H1 (cell line): ENCODE results near the gene PC. TPM values are rescaled to one million over a fixed set of nuclear protein-coding genes. Genes with fewer than 3 reads are reported as not detected.

ENCODE experiments used
- CHD2 ChIP-seq: IDR thresholded peaks from 2 replicates; pipeline ENCODE4 v1.6.1; 2012; ENCODE audit warnings: low read length, improper control_type of control experiment
- NRF1 ChIP-seq: IDR thresholded peaks from 2 replicates; pipeline ENCODE4 v1.6.1; 2011; ENCODE audit warnings: mild to moderate bottlenecking, low read depth, low read length, improper control_type of control experiment
- RXRA ChIP-seq: IDR thresholded peaks from 2 replicates; pipeline ENCODE4 v1.6.1; 2011; ENCODE audit warnings: low read depth, mild to moderate bottlenecking, low read length, moderate library complexity; ENCODE audit not compliant: insufficient read depth
- SRF ChIP-seq: IDR thresholded peaks from 2 replicates; pipeline ENCODE4 v1.6.1; 2011; ENCODE audit warnings: mild to moderate bottlenecking, low read depth, low read length, moderate library complexity
- YY1 ChIP-seq: IDR thresholded peaks from 2 replicates; pipeline ENCODE4 v1.6.1; 2011; ENCODE audit warnings: low read depth, mild to moderate bottlenecking, low read length
- polyA plus RNA-seq, 7 experiments: library from polyadenylated mRNA; depleted of rRNA in 3 of 7; stranded (reverse) in 5 of 7; unstranded in 2 of 7; fragments of >200 nt in 5 of 7; fragments of 200-250 nt in 2 of 7; gene quantifications; 1 replicate in 5 of 7; 2 replicates in 1 of 7; 4 replicates in 1 of 7; pipeline versions ENCODE4 v1.2.1 to v1.2.3, GENCODE V29; 2011 to 2013; ENCODE audit warnings: missing spikeins in 2 of 7, mixed read lengths in 2 of 7
- total RNA-seq: library from RNA; stranded (reverse); fragmentation: NEBNext Ultra II Directional; extraction: Animal tissue kit (Norgen Biotek cat#: 25700); gene quantifications from 2 replicates; pipeline ENCODE4 v1.2.1, GENCODE V29; 2021
- TF ChIP-seq, protein P1 (sequence below): fragments of 300-600 bp; sonication (generic); IDR thresholded peaks from 2 replicates; pipeline ENCODE4 v1.7.1; 2012; ENCODE audit warnings: low read length, moderate library complexity, mild to moderate bottlenecking, inconsistent platforms; ENCODE audit not compliant: insufficient replicate concordance

PC gene
- total and polyA plus RNA-seq, 2 of the 8 experiments (the other 6 are each of a cell fraction or from before 2014, with no cell fraction given) = 11.5 to 27.5 TPM

DNA sequence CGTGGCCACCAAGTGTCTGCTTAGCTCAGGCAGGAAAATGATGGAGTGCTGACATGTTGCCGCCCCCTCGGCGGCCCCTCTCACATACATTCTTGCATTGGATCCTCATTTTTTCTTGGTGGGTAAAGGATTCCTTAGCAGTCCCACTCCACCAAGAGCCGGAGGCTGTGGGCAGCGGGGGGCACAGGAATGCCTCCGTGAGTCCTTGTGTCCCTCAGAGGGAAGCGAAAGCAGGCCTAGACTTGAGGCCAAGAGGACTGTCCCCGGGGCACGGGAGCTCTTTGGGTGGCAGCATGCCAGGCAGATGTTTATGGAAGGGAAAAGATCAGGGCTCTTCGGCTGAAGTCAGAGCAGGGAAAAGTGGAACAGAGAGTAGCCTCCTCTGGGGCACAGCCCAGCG, 79.7 kb downstream of the PC start (continued):
- TF ChIP-seq, protein P1, sequence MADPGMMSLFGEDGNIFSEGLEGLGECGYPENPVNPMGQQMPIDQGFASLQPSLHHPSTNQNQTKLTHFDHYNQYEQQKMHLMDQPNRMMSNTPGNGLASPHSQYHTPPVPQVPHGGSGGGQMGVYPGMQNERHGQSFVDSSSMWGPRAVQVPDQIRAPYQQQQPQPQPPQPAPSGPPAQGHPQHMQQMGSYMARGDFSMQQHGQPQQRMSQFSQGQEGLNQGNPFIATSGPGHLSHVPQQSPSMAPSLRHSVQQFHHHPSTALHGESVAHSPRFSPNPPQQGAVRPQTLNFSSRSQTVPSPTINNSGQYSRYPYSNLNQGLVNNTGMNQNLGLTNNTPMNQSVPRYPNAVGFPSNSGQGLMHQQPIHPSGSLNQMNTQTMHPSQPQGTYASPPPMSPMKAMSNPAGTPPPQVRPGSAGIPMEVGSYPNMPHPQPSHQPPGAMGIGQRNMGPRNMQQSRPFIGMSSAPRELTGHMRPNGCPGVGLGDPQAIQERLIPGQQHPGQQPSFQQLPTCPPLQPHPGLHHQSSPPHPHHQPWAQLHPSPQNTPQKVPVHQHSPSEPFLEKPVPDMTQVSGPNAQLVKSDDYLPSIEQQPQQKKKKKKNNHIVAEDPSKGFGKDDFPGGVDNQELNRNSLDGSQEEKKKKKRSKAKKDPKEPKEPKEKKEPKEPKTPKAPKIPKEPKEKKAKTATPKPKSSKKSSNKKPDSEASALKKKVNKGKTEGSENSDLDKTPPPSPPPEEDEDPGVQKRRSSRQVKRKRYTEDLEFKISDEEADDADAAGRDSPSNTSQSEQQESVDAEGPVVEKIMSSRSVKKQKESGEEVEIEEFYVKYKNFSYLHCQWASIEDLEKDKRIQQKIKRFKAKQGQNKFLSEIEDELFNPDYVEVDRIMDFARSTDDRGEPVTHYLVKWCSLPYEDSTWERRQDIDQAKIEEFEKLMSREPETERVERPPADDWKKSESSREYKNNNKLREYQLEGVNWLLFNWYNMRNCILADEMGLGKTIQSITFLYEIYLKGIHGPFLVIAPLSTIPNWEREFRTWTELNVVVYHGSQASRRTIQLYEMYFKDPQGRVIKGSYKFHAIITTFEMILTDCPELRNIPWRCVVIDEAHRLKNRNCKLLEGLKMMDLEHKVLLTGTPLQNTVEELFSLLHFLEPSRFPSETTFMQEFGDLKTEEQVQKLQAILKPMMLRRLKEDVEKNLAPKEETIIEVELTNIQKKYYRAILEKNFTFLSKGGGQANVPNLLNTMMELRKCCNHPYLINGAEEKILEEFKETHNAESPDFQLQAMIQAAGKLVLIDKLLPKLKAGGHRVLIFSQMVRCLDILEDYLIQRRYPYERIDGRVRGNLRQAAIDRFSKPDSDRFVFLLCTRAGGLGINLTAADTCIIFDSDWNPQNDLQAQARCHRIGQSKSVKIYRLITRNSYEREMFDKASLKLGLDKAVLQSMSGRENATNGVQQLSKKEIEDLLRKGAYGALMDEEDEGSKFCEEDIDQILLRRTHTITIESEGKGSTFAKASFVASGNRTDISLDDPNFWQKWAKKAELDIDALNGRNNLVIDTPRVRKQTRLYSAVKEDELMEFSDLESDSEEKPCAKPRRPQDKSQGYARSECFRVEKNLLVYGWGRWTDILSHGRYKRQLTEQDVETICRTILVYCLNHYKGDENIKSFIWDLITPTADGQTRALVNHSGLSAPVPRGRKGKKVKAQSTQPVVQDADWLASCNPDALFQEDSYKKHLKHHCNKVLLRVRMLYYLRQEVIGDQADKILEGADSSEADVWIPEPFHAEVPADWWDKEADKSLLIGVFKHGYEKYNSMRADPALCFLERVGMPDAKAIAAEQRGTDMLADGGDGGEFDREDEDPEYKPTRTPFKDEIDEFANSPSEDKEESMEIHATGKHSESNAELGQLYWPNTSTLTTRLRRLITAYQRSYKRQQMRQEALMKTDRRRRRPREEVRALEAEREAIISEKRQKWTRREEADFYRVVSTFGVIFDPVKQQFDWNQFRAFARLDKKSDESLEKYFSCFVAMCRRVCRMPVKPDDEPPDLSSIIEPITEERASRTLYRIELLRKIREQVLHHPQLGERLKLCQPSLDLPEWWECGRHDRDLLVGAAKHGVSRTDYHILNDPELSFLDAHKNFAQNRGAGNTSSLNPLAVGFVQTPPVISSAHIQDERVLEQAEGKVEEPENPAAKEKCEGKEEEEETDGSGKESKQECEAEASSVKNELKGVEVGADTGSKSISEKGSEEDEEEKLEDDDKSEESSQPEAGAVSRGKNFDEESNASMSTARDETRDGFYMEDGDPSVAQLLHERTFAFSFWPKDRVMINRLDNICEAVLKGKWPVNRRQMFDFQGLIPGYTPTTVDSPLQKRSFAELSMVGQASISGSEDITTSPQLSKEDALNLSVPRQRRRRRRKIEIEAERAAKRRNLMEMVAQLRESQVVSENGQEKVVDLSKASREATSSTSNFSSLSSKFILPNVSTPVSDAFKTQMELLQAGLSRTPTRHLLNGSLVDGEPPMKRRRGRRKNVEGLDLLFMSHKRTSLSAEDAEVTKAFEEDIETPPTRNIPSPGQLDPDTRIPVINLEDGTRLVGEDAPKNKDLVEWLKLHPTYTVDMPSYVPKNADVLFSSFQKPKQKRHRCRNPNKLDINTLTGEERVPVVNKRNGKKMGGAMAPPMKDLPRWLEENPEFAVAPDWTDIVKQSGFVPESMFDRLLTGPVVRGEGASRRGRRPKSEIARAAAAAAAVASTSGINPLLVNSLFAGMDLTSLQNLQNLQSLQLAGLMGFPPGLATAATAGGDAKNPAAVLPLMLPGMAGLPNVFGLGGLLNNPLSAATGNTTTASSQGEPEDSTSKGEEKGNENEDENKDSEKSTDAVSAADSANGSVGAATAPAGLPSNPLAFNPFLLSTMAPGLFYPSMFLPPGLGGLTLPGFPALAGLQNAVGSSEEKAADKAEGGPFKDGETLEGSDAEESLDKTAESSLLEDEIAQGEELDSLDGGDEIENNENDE = no peak
- no peak for TF ChIP-seq RXRA
- no peak for TF ChIP-seq SRF
- TF ChIP-seq NRF1 = no peak
- TF ChIP-seq CHD2 = no peak
- TF ChIP-seq YY1 = no peak
